ENCODE results near the gene RALBP1.
"Not testable (repeated sequence)": the region's sequence is repeated elsewhere in the genome, so short reads cannot be mapped to it uniquely, and the experiment has no call there.

The RALBP1 gene

DNA sequence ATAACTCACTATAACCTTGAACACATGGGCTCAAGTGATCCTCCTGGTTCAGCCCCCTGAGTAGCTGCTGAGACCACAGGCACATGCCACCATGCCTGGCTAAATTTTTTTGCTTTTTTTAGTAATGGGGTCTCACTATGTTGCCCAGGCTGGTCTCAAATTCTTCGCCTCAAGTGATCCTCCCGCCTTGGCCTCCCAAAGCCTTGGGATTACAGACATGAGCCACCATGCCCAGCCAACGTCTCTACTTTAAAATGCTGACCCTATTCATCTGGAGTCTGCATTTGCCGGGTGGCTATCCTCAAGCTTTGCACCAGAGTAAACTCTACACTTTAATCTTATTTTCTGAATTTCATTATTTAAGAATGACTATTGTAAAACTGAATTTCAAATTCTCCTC, 37.6 kb upstream of the RALBP1 start:
- H3K4me1 ChIP-seq = peaks cover 10% of the 10 kb centered on the region
- no peaks in the 10 kb centered on the region for H3K9me3 ChIP-seq
- in situ Hi-C loops (cut with MboI; ENCODE audit: low sequenced_read_pairs) = no loop called here
- DNase-seq (ENCODE audit: low spot score in 2 of 2) = no peak
- H3K4me3 ChIP-seq = no peak overlapping the region
- H3K36me3 ChIP-seq (replicated peaks) = no peaks in the 10 kb centered on the region
- no peaks in the 10 kb centered on the region for H3K27me3 ChIP-seq (ENCODE audit: low read depth)

DNA sequence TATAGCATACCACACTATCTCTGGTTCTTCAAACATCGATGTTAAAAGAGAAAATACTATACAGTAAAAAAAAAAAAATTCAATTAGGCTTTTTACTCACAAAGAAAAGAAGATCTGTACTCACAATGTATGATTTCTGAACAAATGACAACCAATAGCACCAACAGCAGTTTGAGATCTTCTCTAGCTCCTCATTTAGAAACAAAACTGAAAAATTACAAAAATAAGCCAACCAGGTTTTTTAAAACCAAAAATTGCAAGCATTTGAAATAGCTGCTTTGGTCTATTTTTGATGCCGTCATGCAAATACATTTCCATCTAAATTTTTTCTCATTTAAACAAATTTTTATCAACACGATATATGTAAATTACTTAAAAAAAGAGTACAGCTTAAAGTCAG, 34.3 kb upstream of the RALBP1 start:
- H3K4me1 ChIP-seq = no peaks in the 10 kb centered on the region
- H3K4me3 ChIP-seq = no peak overlapping the region
- in situ Hi-C loops (cut with MboI; ENCODE audit: low sequenced_read_pairs) = no loop called here

DNA sequence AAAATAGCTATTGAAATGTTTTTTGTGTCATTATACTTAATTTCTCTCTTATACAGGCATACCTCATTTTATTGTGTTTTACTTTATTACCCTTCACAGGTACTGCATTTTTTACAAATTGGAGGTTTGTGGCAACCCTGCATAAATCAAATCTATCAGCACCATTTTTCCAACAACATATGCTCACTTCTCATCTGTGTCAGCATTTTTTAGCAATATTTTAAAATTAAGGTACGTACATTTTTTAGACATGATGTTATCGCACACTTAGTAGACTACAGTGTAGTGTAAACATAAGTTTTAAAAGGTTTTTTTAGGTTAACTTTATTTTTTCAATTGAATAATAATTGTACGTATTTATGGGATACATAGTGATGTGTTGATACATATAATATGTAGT, 30.8 kb upstream of the RALBP1 start:
- peaks cover 6% of the 10 kb centered on the region; the same call in 1 of the 2 replicates for H3K9me3 ChIP-seq
- no peak overlapping the region for H3K4me3 ChIP-seq
- no peaks in the 10 kb centered on the region; the same call in 1 of the 2 replicates for H3K36me3 ChIP-seq (replicated peaks)
- H3K4me1 ChIP-seq = no peaks in the 10 kb centered on the region
- DNase-seq (ENCODE audit: low spot score in 2 of 2) = no peak
- H3K27me3 ChIP-seq (ENCODE audit: low read depth) = no peaks in the 10 kb centered on the region
- in situ Hi-C loops (cut with MboI; ENCODE audit: low sequenced_read_pairs) = no loop called here

More for the DNA sequence above, 34.3 kb upstream of the RALBP1 start:
- no peak for DNase-seq (ENCODE audit: low spot score in 2 of 2)
- Histone ChIP-seq H3K36me3 (replicated peaks) (no peaks in the 10 kb centered on the region), H3K9me3 (no peaks in the 10 kb centered on the region), H3K27me3 (ENCODE audit: low read depth) (no peaks in the 10 kb centered on the region)

DNA sequence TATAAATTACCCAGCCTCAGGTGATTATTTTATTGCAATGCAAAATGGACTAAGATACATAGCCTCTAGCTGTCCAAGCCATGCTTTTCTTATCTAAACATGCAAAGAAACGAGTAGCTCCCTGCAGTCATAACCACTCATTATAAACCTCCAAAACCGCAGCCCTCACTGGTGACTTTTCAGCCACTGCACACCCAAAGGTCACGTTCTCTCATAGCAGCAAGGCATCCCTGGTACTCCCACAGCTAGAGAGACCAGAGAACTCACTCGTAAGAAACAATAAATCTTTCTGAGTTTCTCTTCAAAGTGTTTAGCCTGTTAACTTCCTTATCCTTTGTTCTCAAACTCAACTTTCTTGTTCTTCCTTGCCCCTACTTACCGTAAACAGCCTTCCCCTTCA, 28.5 kb upstream of the RALBP1 start:
- in situ Hi-C loops (cut with MboI; ENCODE audit: low sequenced_read_pairs) = no loop called here
- Histone ChIP-seq H3K4me3 (no peak overlapping the region), H3K9me3 (peaks cover 6% of the 10 kb centered on the region; the same call in 1 of the 2 replicates), H3K27me3 (ENCODE audit: low read depth) (no peaks in the 10 kb centered on the region), H3K36me3 (replicated peaks) (no peaks in the 10 kb centered on the region; the same call in 1 of the 2 replicates), H3K4me1 (no peaks in the 10 kb centered on the region)
- no peak for DNase-seq (ENCODE audit: low spot score in 2 of 2)

DNA sequence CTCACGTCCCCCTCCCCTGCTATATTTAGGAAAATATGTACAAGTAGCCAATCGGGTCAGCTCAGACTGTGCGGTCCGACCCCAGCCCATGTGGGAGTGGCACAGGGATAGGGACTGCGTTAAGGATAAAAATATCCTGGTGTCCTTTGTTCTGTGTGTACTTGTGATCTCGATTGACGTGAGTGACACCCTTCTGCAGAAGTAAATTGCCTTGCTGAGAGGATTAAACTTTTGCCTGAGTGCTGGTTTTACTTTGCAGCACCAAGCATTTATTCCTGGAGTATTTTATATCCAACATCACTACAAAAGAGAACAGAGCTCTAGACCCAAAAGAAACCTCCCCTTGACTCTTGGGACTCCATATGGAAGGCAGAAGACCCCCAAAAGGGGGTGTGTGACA, 28.0 kb upstream of the RALBP1 start:
- H3K27me3 ChIP-seq (ENCODE audit: low read depth) = no peaks in the 10 kb centered on the region
- H3K4me1 ChIP-seq = no peaks in the 10 kb centered on the region
- H3K9me3 ChIP-seq = peaks cover 6% of the 10 kb centered on the region; the same call in 1 of the 2 replicates
- no peak overlapping the region for H3K4me3 ChIP-seq
- no peak for DNase-seq (ENCODE audit: low spot score in 2 of 2)
- in situ Hi-C loops (cut with MboI; ENCODE audit: low sequenced_read_pairs) = no loop called here
- no peaks in the 10 kb centered on the region; the same call in 1 of the 2 replicates for H3K36me3 ChIP-seq (replicated peaks)

DNA sequence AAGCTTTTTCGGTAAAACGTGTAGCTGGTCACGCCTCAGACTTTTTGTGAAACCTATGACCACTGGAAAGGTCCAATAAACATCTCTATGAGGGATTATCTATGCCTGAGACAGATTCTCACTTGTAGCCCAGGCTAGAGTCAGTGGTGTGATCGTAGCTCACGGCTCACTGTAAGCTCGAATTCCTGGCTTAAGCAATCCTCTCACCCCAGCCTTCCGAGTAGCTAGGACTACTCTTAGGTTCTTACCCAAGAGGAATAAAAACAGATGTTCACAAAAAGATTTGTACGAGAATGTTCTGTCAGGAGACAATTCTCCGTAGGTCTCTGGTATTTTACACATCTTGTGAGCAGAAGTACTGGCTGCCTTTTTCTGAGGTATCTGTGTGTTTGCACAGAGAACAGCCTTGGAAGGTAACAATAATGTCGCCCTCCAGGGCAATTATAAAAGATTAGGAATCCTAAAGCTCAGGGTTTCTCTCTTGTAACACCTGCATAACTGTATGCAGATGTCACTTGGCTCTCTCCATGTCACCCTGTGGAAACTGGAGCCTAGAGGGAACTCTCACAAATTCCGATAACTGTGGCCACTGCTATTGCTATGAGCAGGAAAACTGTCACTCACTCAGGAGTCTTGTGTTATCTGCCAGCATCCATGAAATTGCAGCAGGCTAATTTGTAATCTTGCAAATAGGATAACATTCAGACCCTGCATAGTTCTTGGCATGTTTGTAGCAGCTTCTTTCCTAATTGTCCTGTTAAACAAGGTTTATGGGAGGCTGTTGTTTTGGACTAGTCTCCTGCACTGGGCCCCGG, 25.5 kb upstream of the RALBP1 start:
- peaks cover 6% of the 10 kb centered on the region; the same call in 1 of the 2 replicates for H3K9me3 ChIP-seq
- no peak for DNase-seq (ENCODE audit: low spot score in 2 of 2)
- no peaks in the 10 kb centered on the region for H3K4me1 ChIP-seq
- in situ Hi-C loops (cut with MboI; ENCODE audit: low sequenced_read_pairs) = no loop called here
- H3K36me3 ChIP-seq (replicated peaks) = no peaks in the 10 kb centered on the region; the same call in 1 of the 2 replicates
- H3K27me3 ChIP-seq (ENCODE audit: low read depth) = no peaks in the 10 kb centered on the region
- H3K4me3 ChIP-seq = no peak overlapping the region

DNA sequence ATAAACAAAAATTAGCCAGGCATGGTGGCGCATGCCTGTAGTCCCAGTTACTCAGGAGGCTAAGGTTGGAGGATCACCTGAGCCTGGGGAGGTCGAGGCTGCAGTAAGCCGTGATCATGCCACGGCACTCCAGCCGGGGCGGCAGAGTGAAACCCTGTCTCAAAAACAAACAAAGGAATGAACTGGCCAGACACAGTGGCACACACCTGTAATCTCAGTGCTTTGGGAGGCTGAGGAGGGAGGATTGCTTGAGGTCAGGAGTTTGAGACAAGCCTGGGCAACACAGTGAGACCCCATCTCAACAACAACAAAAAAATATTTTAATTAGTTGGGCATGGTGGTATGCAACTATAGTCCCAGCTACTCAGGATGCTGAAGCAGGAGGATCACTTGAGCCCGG, 24.4 kb upstream of the RALBP1 start:
- H3K4me1 ChIP-seq; in situ Hi-C loops (cut with MboI; ENCODE audit: low sequenced_read_pairs); H3K9me3 ChIP-seq: not testable (repeated sequence)

DNA sequence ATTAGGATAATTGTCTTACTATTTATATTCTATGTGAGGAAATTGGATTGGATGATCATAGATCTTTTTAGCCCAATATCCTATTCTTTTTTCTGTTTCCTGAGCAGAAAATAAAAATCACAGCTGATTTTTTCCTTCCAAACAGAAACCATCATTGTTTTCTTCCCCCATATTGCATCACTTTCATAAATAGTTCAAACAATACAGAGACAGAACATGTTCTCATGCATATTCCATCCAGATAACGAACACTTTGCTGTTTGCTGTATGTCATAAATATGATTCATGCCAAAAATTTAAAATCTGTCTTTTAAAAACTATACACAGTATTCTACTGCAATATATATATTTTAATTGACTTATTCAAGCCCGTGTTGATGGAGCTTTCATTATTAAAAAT, 22.0 kb upstream of the RALBP1 start:
- Histone ChIP-seq H3K27me3 (ENCODE audit: low read depth) (no peaks in the 10 kb centered on the region), H3K4me3 (no peak overlapping the region), H3K9me3 (peaks cover 5% of the 10 kb centered on the region), H3K36me3 (replicated peaks) (no peaks in the 10 kb centered on the region), H3K4me1 (no peaks in the 10 kb centered on the region)
- DNase-seq (ENCODE audit: low spot score in 2 of 2) = no peak
- in situ Hi-C loops (cut with MboI; ENCODE audit: low sequenced_read_pairs) = no loop called here

More for the DNA sequence above, 24.4 kb upstream of the RALBP1 start:
- not testable (repeated sequence) for H3K27me3 ChIP-seq (ENCODE audit: low read depth); H3K4me3 ChIP-seq; H3K36me3 ChIP-seq (replicated peaks); DNase-seq (ENCODE audit: low spot score in 2 of 2)

DNA sequence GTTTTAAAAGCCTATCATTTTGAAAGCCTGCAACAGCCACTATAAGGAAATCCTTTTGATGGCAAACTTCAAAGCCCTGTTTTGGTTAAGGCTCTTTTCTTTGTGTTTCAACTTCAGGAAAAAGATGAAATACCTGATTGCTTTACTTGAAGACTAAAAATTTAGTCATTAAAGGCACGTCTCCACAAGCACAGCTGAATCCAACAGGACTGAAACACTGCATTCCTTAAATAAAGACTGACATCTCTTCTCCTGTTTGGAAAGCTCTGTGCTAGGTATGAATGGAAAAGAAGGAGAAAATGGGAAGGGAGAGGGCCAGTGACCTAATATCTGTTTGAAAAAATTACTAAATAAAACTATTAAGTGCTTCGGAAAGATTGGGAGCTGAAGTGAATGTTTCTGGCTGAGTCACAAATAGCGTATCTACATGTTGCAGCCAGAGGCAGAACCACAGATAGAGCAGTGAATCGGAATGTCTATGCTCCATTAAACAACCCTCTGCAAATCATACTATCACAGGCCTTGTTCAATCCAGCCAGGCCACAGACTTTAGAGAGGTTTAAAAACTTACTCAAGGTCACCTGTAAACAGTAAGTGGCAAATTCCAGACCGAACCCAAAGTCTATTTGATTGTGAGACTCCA, 21.1 kb upstream of the RALBP1 start:
- no peak for DNase-seq (ENCODE audit: low spot score in 2 of 2)
- in situ Hi-C loops (cut with MboI; ENCODE audit: low sequenced_read_pairs) = no loop called here
- no peaks in the 10 kb centered on the region for H3K36me3 ChIP-seq (replicated peaks)
- peaks cover 6% of the 10 kb centered on the region for H3K9me3 ChIP-seq
- no peak overlapping the region for H3K4me3 ChIP-seq
- no peaks in the 10 kb centered on the region for H3K4me1 ChIP-seq
- no peaks in the 10 kb centered on the region for H3K27me3 ChIP-seq (ENCODE audit: low read depth)

DNA sequence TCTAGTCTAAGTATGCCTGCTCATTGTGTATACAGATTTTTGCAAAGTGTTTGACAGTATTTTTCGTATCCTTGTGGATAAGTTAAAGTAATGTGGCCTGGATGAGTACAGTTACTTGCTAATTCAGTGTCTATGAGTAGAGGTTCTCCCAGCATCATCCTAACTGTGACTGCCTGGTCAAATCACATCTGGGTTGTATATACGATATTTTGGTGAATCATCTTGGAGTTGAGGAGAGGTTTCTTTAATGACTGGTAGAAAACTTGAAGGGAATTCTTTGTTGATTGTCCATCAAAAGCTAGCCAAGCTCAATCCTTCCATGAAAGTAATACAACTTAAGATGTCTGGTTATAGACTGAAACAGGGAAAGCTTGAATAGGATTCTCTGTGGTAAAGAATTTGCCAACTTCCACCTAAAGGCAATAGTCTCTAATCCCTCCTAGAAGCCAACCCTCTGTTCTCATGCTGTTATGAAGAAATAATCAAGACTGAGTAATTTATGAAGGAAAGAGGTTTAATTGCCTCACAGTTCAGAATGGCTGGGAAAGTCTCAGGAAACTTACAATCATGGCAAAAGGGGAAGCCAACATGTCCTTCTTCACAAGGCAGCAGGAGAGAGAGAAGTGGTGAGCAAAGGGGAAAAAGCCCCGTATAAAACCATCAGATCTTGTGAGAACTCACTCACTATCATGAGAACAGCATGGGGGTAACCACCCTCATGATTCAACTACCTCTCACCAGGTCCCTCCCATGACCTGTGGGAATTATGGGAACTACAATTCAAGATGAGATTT, 19.4 kb upstream of the RALBP1 start:
- H3K9me3 ChIP-seq = peaks cover 6% of the 10 kb centered on the region
- H3K27me3 ChIP-seq (ENCODE audit: low read depth) = no peaks in the 10 kb centered on the region
- H3K4me3 ChIP-seq = no peak overlapping the region
- in situ Hi-C loops (cut with MboI; ENCODE audit: low sequenced_read_pairs) = no loop called here
- H3K4me1 ChIP-seq = no peaks in the 10 kb centered on the region
- H3K36me3 ChIP-seq (replicated peaks) = no peaks in the 10 kb centered on the region
- no peak for DNase-seq (ENCODE audit: low spot score in 2 of 2)

DNA sequence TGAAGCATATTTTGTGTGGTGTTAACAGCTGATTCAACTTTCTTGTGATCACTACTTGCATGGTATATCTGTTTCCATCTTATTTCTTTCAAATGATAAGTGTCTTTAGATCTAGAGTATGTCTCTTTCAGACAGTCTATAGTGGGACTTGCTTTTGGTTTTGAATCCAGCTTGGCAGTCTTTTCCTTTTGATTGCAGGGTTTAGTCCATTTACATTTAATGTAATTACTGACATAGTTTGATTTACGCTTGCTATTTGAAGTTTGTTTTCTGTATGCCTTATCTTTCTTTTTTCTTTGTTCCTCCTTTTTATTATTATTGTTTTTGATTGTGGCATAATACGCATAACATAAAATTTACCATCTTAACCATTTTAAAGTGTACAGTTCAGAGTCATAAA, 9.2 kb upstream of the RALBP1 start:
- H3K4me3 ChIP-seq = no peak overlapping the region
- H3K4me1 ChIP-seq = no peaks in the 10 kb centered on the region
- H3K9me3 ChIP-seq = no peaks in the 10 kb centered on the region
- in situ Hi-C loops (cut with MboI; ENCODE audit: low sequenced_read_pairs) = no loop called here
- DNase-seq (ENCODE audit: low spot score in 2 of 2) = no peak
- no peaks in the 10 kb centered on the region for H3K36me3 ChIP-seq (replicated peaks)
- H3K27me3 ChIP-seq (ENCODE audit: low read depth) = no peaks in the 10 kb centered on the region

DNA sequence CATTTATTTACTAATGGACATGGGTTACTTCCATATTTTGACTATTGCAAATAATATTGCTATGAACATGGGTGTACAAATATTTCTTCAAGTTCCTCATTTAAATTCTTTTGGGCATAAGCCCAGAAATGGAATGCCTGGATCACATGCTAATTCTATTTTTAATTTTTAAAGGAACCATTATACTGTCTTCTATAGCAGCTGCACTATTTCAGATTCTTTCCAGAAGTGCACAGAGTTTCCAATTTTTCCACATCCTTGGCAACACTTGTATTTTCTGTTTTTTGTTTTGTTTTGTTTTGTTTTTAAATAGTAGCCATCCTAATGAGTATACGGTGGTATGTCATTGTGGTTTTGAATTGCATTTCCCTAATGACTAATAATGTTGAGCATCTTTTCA, 8.5 kb upstream of the RALBP1 start:
- in situ Hi-C loops (cut with MboI; ENCODE audit: low sequenced_read_pairs) = no loop called here

DNA sequence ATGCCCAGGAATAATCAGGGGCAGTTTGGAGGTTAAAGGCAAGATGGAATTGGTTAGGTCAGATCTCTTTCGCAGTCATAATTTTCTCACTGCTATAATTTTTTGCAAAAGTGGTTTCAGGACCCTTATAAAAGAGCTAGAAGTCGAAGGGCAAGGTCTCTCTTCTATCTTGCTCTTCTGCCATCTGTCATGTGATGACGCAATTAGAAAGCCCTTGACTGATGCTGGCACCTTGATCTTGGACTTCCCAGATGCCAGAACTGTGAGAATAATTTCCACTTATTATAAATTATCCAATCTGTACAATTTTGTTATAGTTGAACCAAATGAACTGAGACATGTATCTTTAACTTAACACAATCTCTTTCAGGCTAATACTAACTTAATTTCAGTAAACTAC, 6.3 kb upstream of the RALBP1 start:
- no peak for DNase-seq (ENCODE audit: low spot score in 2 of 2)
- in situ Hi-C loops (cut with MboI; ENCODE audit: low sequenced_read_pairs) = no loop called here
- no peaks in the 10 kb centered on the region for H3K9me3 ChIP-seq

More for the DNA sequence above, 8.5 kb upstream of the RALBP1 start:
- Histone ChIP-seq H3K4me3 (no peak overlapping the region), H3K4me1 (no peaks in the 10 kb centered on the region), H3K36me3 (replicated peaks) (no peaks in the 10 kb centered on the region), H3K27me3 (ENCODE audit: low read depth) (no peaks in the 10 kb centered on the region), H3K9me3 (no peaks in the 10 kb centered on the region)
- DNase-seq (ENCODE audit: low spot score in 2 of 2) = no peak

DNA sequence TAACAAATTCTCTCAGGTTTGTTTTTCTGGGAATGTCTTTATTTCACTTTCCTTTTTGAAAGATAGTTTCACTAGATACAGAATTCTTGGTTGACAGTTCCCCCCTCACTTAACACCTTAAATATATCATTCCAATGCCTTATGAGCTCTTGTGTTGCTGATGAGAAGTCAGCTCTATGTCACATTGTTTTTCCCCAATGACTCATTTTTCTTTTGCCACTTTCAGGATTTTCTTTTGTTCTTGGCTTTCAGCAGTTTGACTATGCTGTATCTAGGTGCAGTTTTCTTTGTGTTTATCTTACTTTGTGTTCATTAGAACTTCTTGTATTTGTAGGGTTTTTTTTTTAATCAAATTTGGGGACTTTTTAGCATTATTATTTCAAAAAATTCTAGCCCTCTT, 5.6 kb upstream of the RALBP1 start:
- no peaks in the 10 kb centered on the region for H3K27me3 ChIP-seq (ENCODE audit: low read depth)
- H3K9me3 ChIP-seq = no peaks in the 10 kb centered on the region
- no peaks in the 10 kb centered on the region for H3K36me3 ChIP-seq (replicated peaks)
- no peak for DNase-seq (ENCODE audit: low spot score in 2 of 2)
- H3K4me3 ChIP-seq = no peak overlapping the region
- peaks cover 5% of the 10 kb centered on the region for H3K4me1 ChIP-seq
- in situ Hi-C loops (cut with MboI; ENCODE audit: low sequenced_read_pairs) = loop anchor here (10.0 kb wide), 1 partner anchor 135 kb away; the partner anchor contains the start of gene TWSG1

More for the DNA sequence above, 6.3 kb upstream of the RALBP1 start:
- Histone ChIP-seq H3K27me3 (ENCODE audit: low read depth) (no peaks in the 10 kb centered on the region), H3K4me3 (no peak overlapping the region), H3K4me1 (no peaks in the 10 kb centered on the region), H3K36me3 (replicated peaks) (no peaks in the 10 kb centered on the region)
